Measurements from ENCODE around the gene RNF13. TPM values are rescaled to one million over a fixed set of nuclear protein-coding genes. Genes with fewer than 3 reads are reported as not detected.

RNF13 gene
- total RNA-seq, 1 experiment from 2014 or later, result 161 TPM

- no peaks in the 10 kb centered on the region for H4K20me1 ChIP-seq (ENCODE audit: insufficient read depth, low read depth, low read length)
- H3K4me3 ChIP-seq (ENCODE audit: low read length), result no peak overlapping the region
- no peaks in the 10 kb centered on the region for H3K36me3 ChIP-seq (ENCODE audit: insufficient read depth, low read length)
- no peaks in the 10 kb centered on the region for H3K79me2 ChIP-seq (ENCODE audit: low read length)
- H3K4me2 ChIP-seq (ENCODE audit: low read depth, low read length, poor library complexity, severe bottlenecking), result no peak overlapping the region
- H3K27ac ChIP-seq (ENCODE audit: low read length), result no peak overlapping the region
- H3K27me3 ChIP-seq (ENCODE audit: low read length), result no peaks in the 10 kb centered on the region
- H3K9me2 ChIP-seq (replicated peaks; ENCODE audit: insufficient read depth, low read length), result no peaks in the 10 kb centered on the region
- no peak overlapping the region for H2AFZ ChIP-seq (ENCODE audit: low read length)
- no peaks in the 10 kb centered on the region for H3K4me1 ChIP-seq (ENCODE audit: low read length)
- DNase-seq, result no peak
- peaks cover 1% of the 10 kb centered on the region; the same call in 1 of the 2 replicates for H3K9me3 ChIP-seq (ENCODE audit: low read length)
- H3K9ac ChIP-seq (ENCODE audit: low read length), result no peak overlapping the region
Measured at GRCh38 chr3:150000641-150001040, 187.6 kb downstream of the RNF13 start.

GRCh38 chr3:150005243-150006112 is 192.5 kb downstream of the RNF13 start:
- Histone ChIP-seq H3K27me3 (ENCODE audit: low read length) (no peaks in the 10 kb centered on the region), H3K4me1 (ENCODE audit: low read length) (no peaks in the 10 kb centered on the region), H3K27ac (ENCODE audit: low read length) (no peak overlapping the region), H4K20me1 (ENCODE audit: insufficient read depth, low read depth, low read length) (no peaks in the 10 kb centered on the region), H3K4me3 (ENCODE audit: low read length) (no peak overlapping the region), H3K9me3 (ENCODE audit: low read length) (no peaks in the 10 kb centered on the region), H3K9ac (ENCODE audit: low read length) (no peak overlapping the region), H3K79me2 (ENCODE audit: low read length) (no peaks in the 10 kb centered on the region), H3K36me3 (ENCODE audit: insufficient read depth, low read length) (no peaks in the 10 kb centered on the region), H2AFZ (ENCODE audit: low read length) (no peak overlapping the region), H3K9me2 (replicated peaks; ENCODE audit: insufficient read depth, low read length) (no peaks in the 10 kb centered on the region), H3K4me2 (ENCODE audit: low read depth, low read length, poor library complexity, severe bottlenecking) (no peak overlapping the region)
- no peak for DNase-seq

- no peak for DNase-seq
- H3K36me3 ChIP-seq (ENCODE audit: insufficient read depth, low read length), result no peaks in the 10 kb centered on the region
- H3K4me1 ChIP-seq (ENCODE audit: low read length), result no peaks in the 10 kb centered on the region
Measured at GRCh38 chr3:150006794-150007193, 193.8 kb downstream of the RNF13 start.

More at GRCh38 chr3:150006794-150007193, 193.8 kb downstream of the RNF13 start:
- Histone ChIP-seq H3K4me2 (ENCODE audit: low read depth, low read length, poor library complexity, severe bottlenecking) (no peak overlapping the region), H4K20me1 (ENCODE audit: insufficient read depth, low read depth, low read length) (no peaks in the 10 kb centered on the region), H3K27me3 (ENCODE audit: low read length) (no peaks in the 10 kb centered on the region), H3K79me2 (ENCODE audit: low read length) (no peaks in the 10 kb centered on the region), H3K9me3 (ENCODE audit: low read length) (no peaks in the 10 kb centered on the region), H3K4me3 (ENCODE audit: low read length) (no peak overlapping the region), H2AFZ (ENCODE audit: low read length) (no peak overlapping the region), H3K9ac (ENCODE audit: low read length) (no peak overlapping the region), H3K27ac (ENCODE audit: low read length) (no peak overlapping the region), H3K9me2 (replicated peaks; ENCODE audit: insufficient read depth, low read length) (no peaks in the 10 kb centered on the region)

Small RNA genes within 50 kb of the gene (small RNA-seq; reads per million reads assigned to genes)
- gene RNU6-507P (not detected), gene RNU6-720P (not detected)

Other genes with a start within 250 kb of the RNF13 start
- gene WWTR1, start 155.2 kb upstream of the RNF13 start, total RNA-seq (2014; rRNA removed; shearing (Covaris generic); ENCODE audit: low replicate concordance), result 0.11 TPM in 1 of 2 replicates, not detected in the other
- 18.8 and 33.8 TPM in 2 replicates for gene COMMD2, start 60.7 kb upstream of the RNF13 start, total RNA-seq (2014; rRNA removed; shearing (Covaris generic); ENCODE audit: low replicate concordance)
- not detected in 2 replicates for gene ANKUB1, start 20.7 kb upstream of the RNF13 start, total RNA-seq (2014; rRNA removed; shearing (Covaris generic); ENCODE audit: low replicate concordance)
- 90.2 and 137 TPM in 2 replicates for gene PFN2, start 157.7 kb downstream of the RNF13 start, total RNA-seq (2014; rRNA removed; shearing (Covaris generic); ENCODE audit: low replicate concordance)